Measurements from ENCODE around the gene NPHS2. TPM values are rescaled to one million over a fixed set of nuclear protein-coding genes. Genes with fewer than 3 reads are reported as not detected.

Gene NPHS2
- total and polyA plus RNA-seq, 7 donors: 0.46 TPM; not detected in 6

GRCh38 chr1:179506199-179506598, 69.5 kb downstream of the NPHS2 start:
- DNase-seq: no peak
- H3K36me3 ChIP-seq: no peaks in the 10 kb centered on the region
- no peaks in the 10 kb centered on the region for H3K9me3 ChIP-seq
- intact Hi-C loops (cut with DNase I): no loop called here
- H3K4me3 ChIP-seq: no peak overlapping the region
- TF ChIP-seq CTCF (IDR thresholded peaks at IDR 0.05) (no peak), EP300 (IDR thresholded peaks at IDR 0.05) (no peak), POLR2AphosphoS5 (IDR thresholded peaks at IDR 0.05) (no peak), POLR2A (IDR thresholded peaks at IDR 0.05) (no peak)
- WGBS, 2 donors: 88 to 92% methylated on average over 6 of the region's 6 CpGs
- no peak overlapping the region for H3K27ac ChIP-seq
- H3K27me3 ChIP-seq: no peaks in the 10 kb centered on the region
- H3K4me1 ChIP-seq: no peaks in the 10 kb centered on the region

Small RNA genes lying within 50 kb of the gene (small RNA-seq; reads per million reads assigned to genes)
- gene RNU5F-2P: 0 reads per million in 3 donors

Other genes starting within 250 kb of the NPHS2 start
- gene AXDND1, start 210.0 kb downstream of the NPHS2 start, total RNA-seq: 1 to 10 TPM in 1 of 4 donors, under 1 TPM in 2, not detected in 1; 0.14 to 2.5 (median 0.36) TPM
- 10 to 100 TPM in 1 of 3 donors, 1 to 10 TPM in 2; 2.4 to 19.2 (median 5.1) TPM for gene AXDND1, start 210.0 kb downstream of the NPHS2 start, polyA plus RNA-seq
- gene TDRD5, start 15.9 kb upstream of the NPHS2 start, total RNA-seq: not detected
- under 1 TPM; 0.55 to 0.69 (median 0.60) TPM for gene TDRD5, start 15.9 kb upstream of the NPHS2 start, polyA plus RNA-seq
- 1 to 10 TPM in 3 of 4 donors, under 1 TPM in 1; 0.36 to 2.4 (median 1.4) TPM for gene FAM163A, start 167.3 kb upstream of the NPHS2 start, total RNA-seq
- gene FAM163A, start 167.3 kb upstream of the NPHS2 start, polyA plus RNA-seq: 1 to 10 TPM in 1 of 3 donors, under 1 TPM in 1, not detected in 1; 0.60 to 1.1 TPM

Measured in sigmoid colon (tissue), 7 donors.